ENCODE data around the gene PTK6.
"Not testable (repeated sequence)": the region's sequence is repeated elsewhere in the genome, so short reads cannot be mapped to it uniquely, and the experiment has no call there.

The PTK6 gene

GRCh38 chr20:63562461-63563224 lies 25.5 kb upstream of the PTK6 start:
- ChIA-PET CTCF (interaction anchor here (0.6 kb wide), 1 partner anchor 699 kb away, joined by 3 read pairs; no protein-coding TSS in a partner anchor), POLR2A (interaction anchor here (2.2 kb wide), 1 partner anchor 12 kb away, joined by 6 read pairs; the partner anchor contains the start of gene HELZ2)
- TF ChIP-seq FOXA1 (IDR thresholded peaks at IDR 0.05) (no peak), HDGF (IDR thresholded peaks at IDR 0.05; ENCODE audit: borderline replicate concordance) (no peak), ARNT (IDR thresholded peaks at IDR 0.05) (no peak), FOXK2 (IDR thresholded peaks at IDR 0.05) (no peak), NFRKB (IDR thresholded peaks at IDR 0.05) (no peak), L3MBTL2 (conservative IDR thresholded peaks at IDR 0.05) (no peak), BHLHE40 (IDR thresholded peaks at IDR 0.05; ENCODE audit: borderline replicate concordance) (no peak), LEF1 (IDR thresholded peaks at IDR 0.05; ENCODE audit: borderline replicate concordance) (no peak), CTBP1 (IDR thresholded peaks at IDR 0.05; ENCODE audit: borderline replicate concordance) (no peak), FOXM1 (IDR thresholded peaks at IDR 0.05; ENCODE audit: borderline replicate concordance) (no peak), TARDBP (IDR thresholded peaks at IDR 0.05) (no peak), SUZ12 (IDR thresholded peaks at IDR 0.05) (no peak), ELF4 (IDR thresholded peaks at IDR 0.05) (no peak), SP1 (IDR thresholded peaks at IDR 0.05) (no peak)
- DNase-seq (ENCODE audit: extremely low spot score) = no peak

- DNase-seq (ENCODE audit: extremely low spot score) = no peak
- ChIA-PET POLR2A (interaction anchor here (2.2 kb wide), 1 partner anchor 13 kb away, joined by 6 read pairs; the partner anchor contains the start of gene HELZ2), CTCF (no interaction called here)
- TF ChIP-seq SP1 (IDR thresholded peaks at IDR 0.05) = no peak
- TF ChIP-seq PKNOX1 (IDR thresholded peaks at IDR 0.05) = no peak
- no peak for TF ChIP-seq ZNF384 (IDR thresholded peaks at IDR 0.05)
- no peak for TF ChIP-seq CTBP1 (IDR thresholded peaks at IDR 0.05; ENCODE audit: borderline replicate concordance)
- TF ChIP-seq SUZ12 (IDR thresholded peaks at IDR 0.05) = no peak
- TF ChIP-seq ARNT (IDR thresholded peaks at IDR 0.05) = no peak
- TF ChIP-seq L3MBTL2 (conservative IDR thresholded peaks at IDR 0.05) = no peak
- no peak for TF ChIP-seq HDGF (IDR thresholded peaks at IDR 0.05; ENCODE audit: borderline replicate concordance)
- TF ChIP-seq FOXA1 (IDR thresholded peaks at IDR 0.05) = no peak
- TF ChIP-seq BHLHE40 (IDR thresholded peaks at IDR 0.05; ENCODE audit: borderline replicate concordance) = no peak
- TF ChIP-seq NFRKB (IDR thresholded peaks at IDR 0.05) = no peak
- no peak for TF ChIP-seq TARDBP (IDR thresholded peaks at IDR 0.05)
- no peak for TF ChIP-seq FOXK2 (IDR thresholded peaks at IDR 0.05)
- TF ChIP-seq ELF4 (IDR thresholded peaks at IDR 0.05) = no peak
- no peak for TF ChIP-seq LEF1 (IDR thresholded peaks at IDR 0.05; ENCODE audit: borderline replicate concordance)
These were observed 24.6 kb upstream of the PTK6 start for GRCh38 chr20:63561624-63562396.

GRCh38 chr20:63560856-63561609 lies 23.9 kb upstream of the PTK6 start:
- TF ChIP-seq HDGF (IDR thresholded peaks at IDR 0.05; ENCODE audit: borderline replicate concordance) = no peak
- no peak for TF ChIP-seq PKNOX1 (IDR thresholded peaks at IDR 0.05)
- TF ChIP-seq FOXA1 (IDR thresholded peaks at IDR 0.05) = no peak
- TF ChIP-seq TARDBP (IDR thresholded peaks at IDR 0.05) = no peak
- no peak for TF ChIP-seq SUZ12 (IDR thresholded peaks at IDR 0.05)
- no peak for TF ChIP-seq ELF4 (IDR thresholded peaks at IDR 0.05)
- TF ChIP-seq SP1 (IDR thresholded peaks at IDR 0.05) = no peak
- no peak for TF ChIP-seq NFRKB (IDR thresholded peaks at IDR 0.05)
- no peak for DNase-seq (ENCODE audit: extremely low spot score)
- ChIA-PET CTCF (no interaction called here), POLR2A (interaction anchor here (2.2 kb wide), 1 partner anchor 13 kb away, joined by 6 read pairs; the partner anchor contains the start of gene HELZ2)

GRCh38 chr20:63560333-63560805 lies 23.2 kb upstream of the PTK6 start:
- ChIA-PET POLR2A (no interaction called here), CTCF (no interaction called here)
- no peak for DNase-seq (ENCODE audit: extremely low spot score)
- no peak for TF ChIP-seq SUZ12 (IDR thresholded peaks at IDR 0.05)
- TF ChIP-seq NFRKB (IDR thresholded peaks at IDR 0.05) = no peak
- TF ChIP-seq HDGF (IDR thresholded peaks at IDR 0.05; ENCODE audit: borderline replicate concordance) = no peak
- no peak for TF ChIP-seq ZNF384 (IDR thresholded peaks at IDR 0.05)
- TF ChIP-seq FOXA1 (IDR thresholded peaks at IDR 0.05) = no peak
- no peak for TF ChIP-seq FOXK2 (IDR thresholded peaks at IDR 0.05)
- no peak for TF ChIP-seq BHLHE40 (IDR thresholded peaks at IDR 0.05; ENCODE audit: borderline replicate concordance)
- TF ChIP-seq CTBP1 (IDR thresholded peaks at IDR 0.05; ENCODE audit: borderline replicate concordance) = no peak
- TF ChIP-seq ARNT (IDR thresholded peaks at IDR 0.05) = no peak
- no peak for TF ChIP-seq LEF1 (IDR thresholded peaks at IDR 0.05; ENCODE audit: borderline replicate concordance)

GRCh38 chr20:63559485-63560332 lies 22.5 kb upstream of the PTK6 start:
- CTCF ChIA-PET; POLR2A ChIA-PET; DNase-seq (ENCODE audit: extremely low spot score): not testable (repeated sequence)
